Mesothelial cell of epicardium (in vitro differentiated cells): ENCODE measurements around the gene ITM2C. TPM values are rescaled to one million over a fixed set of nuclear protein-coding genes. Genes with fewer than 3 reads are reported as not detected.

ENCODE experiments used
- DNase-seq, 2 experiments: peaks; one replicate each; pipeline ENCODE4 v3.0.0; 2021; ENCODE audit warnings: low spot score in 2 of 2; ENCODE audit not compliant: unreplicated experiment in 2 of 2
- H3K27ac Mint-ChIP-seq: 2 replicates; pipeline ENCODE4 v1.8.0; 2021; ENCODE audit warnings: mixed read lengths
- H3K27me3 Mint-ChIP-seq: 2 replicates; pipeline ENCODE4 v1.8.0; 2021; ENCODE audit warnings: low read depth, mixed read lengths
- H3K36me3 Mint-ChIP-seq: 2 replicates; pipeline ENCODE4 v1.8.0; 2021; ENCODE audit warnings: mixed read lengths
- H3K4me1 Mint-ChIP-seq: 2 replicates; pipeline ENCODE4 v1.8.0; 2021; ENCODE audit warnings: mixed read lengths
- H3K4me3 Mint-ChIP-seq: 2 replicates; pipeline ENCODE4 v1.8.0; 2021; ENCODE audit warnings: mild to moderate bottlenecking, moderate library complexity, mixed read lengths
- H3K9me3 Mint-ChIP-seq: 2 replicates; pipeline ENCODE4 v1.8.0; 2021; ENCODE audit warnings: mixed read lengths
- total RNA-seq: library from RNA; stranded (reverse); gene quantifications from 3 replicates; pipeline ENCODE4 v1.2.1, GENCODE V29; 2021
- TF ChIP-seq, protein P1 (sequence below): fragments of 200-600 bp; sonication (generic); IDR thresholded peaks from one replicate; pipeline ENCODE4 v1.5.0; 2021; ENCODE audit warnings: antibody characterized with exemption; ENCODE audit not compliant: unreplicated experiment

ITM2C gene
- total RNA-seq, 1 donor from 2014 or later: 270 TPM

GRCh38 chr2:230821991-230822520, 42.7 kb upstream of the ITM2C start:
- H3K9me3 Mint-ChIP-seq: no peaks in the 10 kb centered on the region
- H3K4me3 Mint-ChIP-seq: no peak overlapping the region
- H3K4me1 Mint-ChIP-seq: peaks cover 2% of the 10 kb centered on the region
- DNase-seq: no peak
- H3K27me3 Mint-ChIP-seq: peaks cover 5% of the 10 kb centered on the region
- TF ChIP-seq, protein P1, sequence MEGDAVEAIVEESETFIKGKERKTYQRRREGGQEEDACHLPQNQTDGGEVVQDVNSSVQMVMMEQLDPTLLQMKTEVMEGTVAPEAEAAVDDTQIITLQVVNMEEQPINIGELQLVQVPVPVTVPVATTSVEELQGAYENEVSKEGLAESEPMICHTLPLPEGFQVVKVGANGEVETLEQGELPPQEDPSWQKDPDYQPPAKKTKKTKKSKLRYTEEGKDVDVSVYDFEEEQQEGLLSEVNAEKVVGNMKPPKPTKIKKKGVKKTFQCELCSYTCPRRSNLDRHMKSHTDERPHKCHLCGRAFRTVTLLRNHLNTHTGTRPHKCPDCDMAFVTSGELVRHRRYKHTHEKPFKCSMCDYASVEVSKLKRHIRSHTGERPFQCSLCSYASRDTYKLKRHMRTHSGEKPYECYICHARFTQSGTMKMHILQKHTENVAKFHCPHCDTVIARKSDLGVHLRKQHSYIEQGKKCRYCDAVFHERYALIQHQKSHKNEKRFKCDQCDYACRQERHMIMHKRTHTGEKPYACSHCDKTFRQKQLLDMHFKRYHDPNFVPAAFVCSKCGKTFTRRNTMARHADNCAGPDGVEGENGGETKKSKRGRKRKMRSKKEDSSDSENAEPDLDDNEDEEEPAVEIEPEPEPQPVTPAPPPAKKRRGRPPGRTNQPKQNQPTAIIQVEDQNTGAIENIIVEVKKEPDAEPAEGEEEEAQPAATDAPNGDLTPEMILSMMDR: no peak
- H3K36me3 Mint-ChIP-seq: peaks cover 12% of the 10 kb centered on the region
- H3K27ac Mint-ChIP-seq: no peak overlapping the region

- Mint-ChIP-seq H3K36me3 (peaks cover 6% of the 10 kb centered on the region), H3K9me3 (no peaks in the 10 kb centered on the region), H3K4me3 (no peak overlapping the region), H3K27ac (no peak overlapping the region), H3K4me1 (peaks cover 2% of the 10 kb centered on the region), H3K27me3 (peaks cover 8% of the 10 kb centered on the region)
- DNase-seq: no peak
- TF ChIP-seq, protein P1: no peak
These were observed 41.3 kb upstream of the ITM2C start for GRCh38 chr2:230823264-230823964.

GRCh38 chr2:230824406-230824978, 40.2 kb upstream of the ITM2C start:
- peak in 1 of 2 experiments; percentile 57 for DNase-seq
- peaks cover 2% of the 10 kb centered on the region for H3K4me1 Mint-ChIP-seq
- peaks cover 8% of the 10 kb centered on the region for H3K27me3 Mint-ChIP-seq
- no peaks in the 10 kb centered on the region for H3K9me3 Mint-ChIP-seq
- peak overlapping the region; percentile 60 for H3K27ac Mint-ChIP-seq
- no peaks in the 10 kb centered on the region for H3K36me3 Mint-ChIP-seq
- no peak overlapping the region for H3K4me3 Mint-ChIP-seq
- TF ChIP-seq, protein P1: peak; percentile 80

DNA sequence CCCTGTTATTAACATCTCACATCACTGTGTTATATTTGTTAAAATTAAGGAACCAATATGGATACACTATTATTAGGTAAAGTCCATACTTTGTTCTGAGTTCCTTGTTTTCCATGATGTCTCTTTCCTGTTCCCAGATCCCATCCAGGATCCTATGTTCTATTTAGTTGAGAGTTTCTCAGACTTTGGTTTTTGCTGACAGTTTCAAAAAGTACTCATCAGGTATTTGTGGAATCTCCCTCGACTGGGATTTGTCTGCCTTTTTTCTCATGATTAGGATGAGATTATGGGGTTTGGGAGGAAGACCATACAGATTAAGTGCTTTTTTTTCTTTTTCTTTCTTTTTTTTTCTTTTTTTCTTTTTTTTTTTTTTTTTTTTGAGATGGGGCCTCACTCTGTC, 39.4 kb upstream of the ITM2C start:
- H3K4me1 Mint-ChIP-seq: peaks cover 2% of the 10 kb centered on the region
- TF ChIP-seq, protein P1: no peak
- H3K36me3 Mint-ChIP-seq: no peaks in the 10 kb centered on the region
- H3K4me3 Mint-ChIP-seq: no peak overlapping the region
- no peak for DNase-seq
- peaks cover 8% of the 10 kb centered on the region for H3K27me3 Mint-ChIP-seq
- H3K27ac Mint-ChIP-seq: no peak overlapping the region
- peaks cover 3% of the 10 kb centered on the region for H3K9me3 Mint-ChIP-seq

DNA sequence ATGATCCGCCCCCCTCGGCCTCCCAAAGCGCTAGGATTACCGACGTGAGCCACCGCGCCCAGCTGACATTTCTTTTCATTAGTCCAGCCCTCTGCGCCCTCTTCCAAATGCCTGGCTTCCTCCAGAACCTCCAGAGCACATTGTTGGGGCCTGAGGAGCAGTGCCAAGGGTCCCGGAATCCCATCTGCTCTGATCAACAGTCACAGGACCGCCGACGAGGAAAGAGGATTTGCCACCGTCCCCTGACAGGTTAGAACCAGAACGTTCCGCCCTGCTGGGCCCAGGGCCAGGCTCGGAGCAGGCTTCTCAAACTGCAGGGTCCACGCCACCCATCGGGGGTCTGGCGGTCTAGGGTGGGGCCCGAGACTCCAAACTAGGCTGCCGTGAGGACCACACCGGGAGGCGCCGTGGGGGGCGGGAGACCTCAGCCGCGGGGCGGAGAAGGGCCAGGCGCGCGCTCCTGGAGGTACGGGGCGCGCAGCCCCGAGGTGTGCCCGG, 36.9 kb upstream of the ITM2C start:
- Mint-ChIP-seq H3K27ac (no peak overlapping the region), H3K27me3 (peaks cover 22% of the 10 kb centered on the region), H3K4me3 (no peak overlapping the region)

More for the DNA sequence above, 36.9 kb upstream of the ITM2C start:
- H3K9me3 Mint-ChIP-seq: peaks cover 5% of the 10 kb centered on the region
- TF ChIP-seq, protein P1: no peak
- H3K4me1 Mint-ChIP-seq: peaks cover 2% of the 10 kb centered on the region
- no peaks in the 10 kb centered on the region for H3K36me3 Mint-ChIP-seq
- DNase-seq: no peak
